DND-41 (cell line): ENCODE measurements around the gene ATOH7.
"Not testable (repeated sequence)": the region's sequence is repeated elsewhere in the genome, so short reads cannot be mapped to it uniquely, and the experiment has no call there.

Source experiments
- CTCF ChIP-seq: IDR thresholded peaks from 2 replicates; pipeline ENCODE4 v1.5.1; 2012; ENCODE audit warnings: borderline replicate concordance, low read length, moderate library complexity, mild to moderate bottlenecking; ENCODE audit not compliant: poor library complexity, severe bottlenecking; ENCODE audit errors: extremely low read depth
- EZH2 ChIP-seq: IDR thresholded peaks from 3 replicates; pipeline ENCODE4 v1.6.1; 2012; ENCODE audit warnings: borderline replicate concordance, low read depth, mild to moderate bottlenecking, moderate library complexity, low read length, inconsistent platforms; ENCODE audit not compliant: severe bottlenecking

GRCh38 chr10:68195776-68196175 is 36.1 kb downstream of the ATOH7 start:
- not testable (repeated sequence) for TF ChIP-seq CTCF, EZH2
